ENCODE results near the gene MSMO1. TPM values are rescaled to one million over a fixed set of nuclear protein-coding genes. Genes with fewer than 3 reads are reported as not detected.
A peak's percentile ranks its signal among the peaks of the same experiment; 100 is the strongest.
"Not testable (repeated sequence)": the region's sequence is repeated elsewhere in the genome, so short reads cannot be mapped to it uniquely, and the experiment has no call there.

MSMO1 gene
- total and polyA plus RNA-seq, 8 donors = 5.6 to 19.5 (median 10.9) TPM

GRCh38 chr4:165335163-165335703 lies 7.8 kb downstream of the MSMO1 start:
- 84 to 85% methylated on average over 3 of the region's 3 CpGs for WGBS, 2 donors
- Histone ChIP-seq H3K36me3 (peaks cover 0 to 10% (median 0%) of the 10 kb centered on the region in 3 donors), H3K27me3 (no peaks in the 10 kb centered on the region), H3K9me3 (no peaks in the 10 kb centered on the region), H3K27ac (no peak overlapping the region), H3K4me1 (peaks cover 0 to 9% (median 4%) of the 10 kb centered on the region in 3 donors), H3K4me3 (no peak overlapping the region)
- TF ChIP-seq CTCF (IDR thresholded peaks at IDR 0.05) = no peak
- FAIRE-seq (no peak), ATAC-seq (no peak), DNase-seq (no peak)
- intact Hi-C loops (cut with DNase I) = loop anchor here in 1 of 3 donors (5.0 kb wide), 1 partner anchor 203 kb away; no protein-coding TSS in a partner anchor

GRCh38 chr4:165336743-165337142 lies 9.3 kb downstream of the MSMO1 start:
- no peaks in the 10 kb centered on the region for H3K4me1 ChIP-seq
- intact Hi-C loops (cut with DNase I) = loop anchor here in 1 of 3 donors (5.0 kb wide), 1 partner anchor 204 kb away; no protein-coding TSS in a partner anchor
- no peak overlapping the region for H3K27ac ChIP-seq
- no peaks in the 10 kb centered on the region for H3K27me3 ChIP-seq
- 89 to 91% methylated on average over 6 of the region's 6 CpGs for WGBS, 2 donors
- no peaks in the 10 kb centered on the region for H3K9me3 ChIP-seq
- no peak for ATAC-seq
- H3K4me3 ChIP-seq = no peak overlapping the region
- H3K36me3 ChIP-seq = peaks cover 0 to 17% (median 0%) of the 10 kb centered on the region in 3 donors
- FAIRE-seq = no peak
- no peak for TF ChIP-seq CTCF (IDR thresholded peaks at IDR 0.05)
- no peak for DNase-seq

GRCh38 chr4:165342340-165342739 lies 14.9 kb downstream of the MSMO1 start:
- intact Hi-C loops (cut with DNase I); H3K9me3 ChIP-seq: not testable (repeated sequence)

GRCh38 chr4:165343353-165344191 lies 16.1 kb downstream of the MSMO1 start:
- H3K4me3 ChIP-seq = no peak overlapping the region
- H3K4me1 ChIP-seq = no peaks in the 10 kb centered on the region
- FAIRE-seq = no peak
- peak in 3 of 4 donors; percentile 37 to 57 (median 46) for ATAC-seq
- H3K9me3 ChIP-seq = no peaks in the 10 kb centered on the region
- DNase-seq = no peak
- H3K27me3 ChIP-seq = no peaks in the 10 kb centered on the region
- intact Hi-C loops (cut with DNase I) = no loop called here
- no peak overlapping the region for H3K27ac ChIP-seq
- TF ChIP-seq CTCF (IDR thresholded peaks at IDR 0.05) = no peak
- H3K36me3 ChIP-seq = peaks cover 0 to 17% (median 4%) of the 10 kb centered on the region in 3 donors
- 72 to 79% methylated on average over 13 of the region's 13 CpGs for WGBS, 2 donors

More at GRCh38 chr4:165342340-165342739, 14.9 kb downstream of the MSMO1 start:
- H3K27ac ChIP-seq, DNase-seq, H3K4me1 ChIP-seq, ATAC-seq, FAIRE-seq, H3K4me3 ChIP-seq, H3K27me3 ChIP-seq: not testable (repeated sequence)
- WGBS, 2 donors = 95 to 98% methylated on average over 5 of the region's 5 CpGs
- H3K36me3 ChIP-seq = peaks cover 0 to 17% (median 4%) of the 10 kb centered on the region in 3 donors

GRCh38 chr4:165345666-165346417 lies 18.4 kb downstream of the MSMO1 start:
- Histone ChIP-seq H3K36me3 (peaks cover 0 to 4% (median under 1%) of the 10 kb centered on the region in 3 donors), H3K27ac (no peak overlapping the region), H3K27me3 (no peaks in the 10 kb centered on the region), H3K4me3 (no peak overlapping the region), H3K9me3 (no peaks in the 10 kb centered on the region), H3K4me1 (no peaks in the 10 kb centered on the region)
- TF ChIP-seq CTCF (IDR thresholded peaks at IDR 0.05) = no peak
- DNase-seq = no peak
- no peak for FAIRE-seq
- no peak for ATAC-seq
- 72 to 79% methylated on average over 10 of the region's 10 CpGs for WGBS, 2 donors
- intact Hi-C loops (cut with DNase I) = loop anchor here in 1 of 3 donors (5.0 kb wide), 1 partner anchor 214 kb away; no protein-coding TSS in a partner anchor
